ENCODE data around the gene DNAI2. TPM values are rescaled to one million over a fixed set of nuclear protein-coding genes. Genes with fewer than 3 reads are reported as not detected.
A peak's percentile ranks its signal among the peaks of the same experiment; 100 is the strongest.

The DNAI2 gene
- total and polyA plus RNA-seq, 9 of the 15 experiments (the other 6 are each of a cell fraction or from before 2014, with no cell fraction given): not detected

DNA sequence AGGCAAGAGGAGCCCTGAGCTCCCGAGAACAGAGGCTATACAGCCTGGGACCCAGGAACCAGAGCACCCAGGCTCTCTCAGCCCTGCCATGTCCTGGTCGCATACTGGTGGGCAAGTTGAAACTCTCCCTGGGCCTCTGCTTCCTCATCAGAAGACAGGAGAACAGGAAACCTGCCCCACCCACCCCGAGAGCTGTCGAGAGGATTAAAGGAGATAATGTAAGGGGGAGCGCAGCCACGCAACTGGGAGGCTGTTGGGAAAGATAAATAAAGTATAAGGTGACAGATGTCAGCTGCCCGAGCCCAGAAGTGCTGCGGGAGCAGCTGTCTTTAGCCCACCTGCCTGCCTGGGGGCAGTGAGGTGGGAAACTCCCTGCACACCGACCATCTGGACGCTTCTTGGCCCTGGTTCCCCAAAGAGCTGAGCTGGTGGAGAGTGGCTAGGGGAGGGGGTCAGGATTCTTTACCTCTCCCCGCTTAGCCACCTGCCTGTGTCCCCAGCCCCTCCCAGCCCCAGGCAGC, 58.8 kb downstream of the DNAI2 start (continued):
- no peak for TF ChIP-seq RUNX1 (IDR thresholded peaks at IDR 0.05; ENCODE audit: low read depth)
- no peak for TF ChIP-seq FOXJ3 (CRISPR knock-in tag; IDR thresholded peaks at IDR 0.05)
- no peak for TF ChIP-seq SAFB2 (IDR thresholded peaks at IDR 0.05; ENCODE audit: borderline replicate concordance, low read depth, low read length, severe bottlenecking)
- TF ChIP-seq ETV1 (tag; conservative IDR thresholded peaks at IDR 0.05; ENCODE audit: low read depth): no peak
- no peak for TF ChIP-seq MECOM (CRISPR knock-in tag; IDR thresholded peaks at IDR 0.05)
- no peak for TF ChIP-seq KDM4B (IDR thresholded peaks at IDR 0.05; ENCODE audit: borderline replicate concordance in 2 of 2, low read depth in 1 of 2)
- TF ChIP-seq FIP1L1 (IDR thresholded peaks at IDR 0.05; ENCODE audit: low read depth, low read length, poor library complexity, severe bottlenecking): no peak
- TF ChIP-seq, protein P1, sequence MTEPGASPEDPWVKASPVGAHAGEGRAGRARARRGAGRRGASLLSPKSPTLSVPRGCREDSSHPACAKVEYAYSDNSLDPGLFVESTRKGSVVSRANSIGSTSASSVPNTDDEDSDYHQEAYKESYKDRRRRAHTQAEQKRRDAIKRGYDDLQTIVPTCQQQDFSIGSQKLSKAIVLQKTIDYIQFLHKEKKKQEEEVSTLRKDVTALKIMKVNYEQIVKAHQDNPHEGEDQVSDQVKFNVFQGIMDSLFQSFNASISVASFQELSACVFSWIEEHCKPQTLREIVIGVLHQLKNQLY (CRISPR knock-in tag; conservative IDR thresholded peaks at IDR 0.05): no peak
- TF ChIP-seq MTA1 (IDR thresholded peaks at IDR 0.05; ENCODE audit: borderline replicate concordance): no peak
- TF ChIP-seq MXI1 (IDR thresholded peaks at IDR 0.05; ENCODE audit: low read depth, low read length): 0 out of 2 replicates have a peak, but pooled peaks have one; percentile 44
- TF ChIP-seq ZNF174 (CRISPR knock-in tag; IDR thresholded peaks at IDR 0.05): no peak
- peak; percentile 44 for TF ChIP-seq CCNT2 (IDR thresholded peaks at IDR 0.05; ENCODE audit: borderline replicate concordance, extremely low read depth, insufficient read length, low read depth, low read length)
- no peak for TF ChIP-seq ZNF830 (CRISPR knock-in tag; IDR thresholded peaks at IDR 0.05)
- no peak for TF ChIP-seq SREBF1 (IDR thresholded peaks at IDR 0.05; ENCODE audit: borderline replicate concordance, low read depth, low read length)
- TF ChIP-seq GABPB2 (CRISPR knock-in tag; conservative IDR thresholded peaks at IDR 0.05): no peak
- TF ChIP-seq COPS2 (conservative IDR thresholded peaks at IDR 0.05): no peak
- TF ChIP-seq CBX2 (IDR thresholded peaks at IDR 0.05; ENCODE audit: insufficient read depth, low read length, poor library complexity, severe bottlenecking): no peak
- no peak for TF ChIP-seq XRCC4 (IDR thresholded peaks at IDR 0.05; ENCODE audit: extremely low read depth, insufficient read depth, insufficient read length)
- no peak for TF ChIP-seq ZNF140 (CRISPR knock-in tag; IDR thresholded peaks at IDR 0.05)
- no peak for TF ChIP-seq POU5F1 (IDR thresholded peaks at IDR 0.05; ENCODE audit: borderline replicate concordance, low read depth, low read length, partially characterized antibody)
- TF ChIP-seq RBM39 (optimal IDR thresholded peaks at IDR 0.05; ENCODE audit: low read depth, low read length): no peak
- TF ChIP-seq ATF4 (CRISPR knock-in tag; IDR thresholded peaks at IDR 0.05): no peak
- no peak for TF ChIP-seq BRF2 (IDR thresholded peaks at IDR 0.05; ENCODE audit: borderline replicate concordance, insufficient read depth, insufficient read length)

Data from K562 (cell line).